Osteoblast (primary cell): ENCODE measurements around the gene BDKRB1. TPM values are rescaled to one million over a fixed set of nuclear protein-coding genes. Genes with fewer than 3 reads are reported as not detected.
A peak's percentile ranks its signal among the peaks of the same experiment; 100 is the strongest.

Experiments used
- DNase-seq: peaks from one replicate; pipeline ENCODE4 v3.0.0; 2011; ENCODE audit warnings: low spot score, mixed read lengths; ENCODE audit not compliant: insufficient read length; ENCODE audit errors: missing footprints
- H2AFZ ChIP-seq: 2 replicates; pipeline ENCODE4 v1.6.0; 2011; ENCODE audit warnings: mild to moderate bottlenecking, low read length
- H3K27ac ChIP-seq: 2 replicates; pipeline ENCODE4 v1.5.1; 2011; ENCODE audit warnings: mild to moderate bottlenecking, low read depth, low read length, moderate library complexity
- H3K27me3 ChIP-seq: 2 replicates; pipeline ENCODE4 v1.6.0; 2012; ENCODE audit warnings: mild to moderate bottlenecking, control low read depth, inconsistent platforms, low read length, moderate library complexity; ENCODE audit not compliant: insufficient read depth
- H3K36me3 ChIP-seq: 2 replicates; pipeline ENCODE4 v1.5.1; 2011; ENCODE audit warnings: mild to moderate bottlenecking, low read length, control low read depth, moderate library complexity; ENCODE audit not compliant: insufficient read depth
- H3K4me1 ChIP-seq: 2 replicates; pipeline ENCODE4 v1.5.1; 2011; ENCODE audit warnings: mild to moderate bottlenecking, low read length, control low read depth, moderate library complexity; ENCODE audit not compliant: insufficient read depth
- H3K4me2 ChIP-seq: 2 replicates; pipeline ENCODE4 v1.6.0; 2011; ENCODE audit warnings: mild to moderate bottlenecking, low read length; ENCODE audit not compliant: insufficient read depth
- H3K4me3 ChIP-seq: fragments of 200-600 bp; sonication (generic); 3 replicates; pipeline ENCODE4 v1.5.1; 2012; ENCODE audit warnings: mild to moderate bottlenecking, low read length, inconsistent platforms; ENCODE audit not compliant: insufficient read depth
- H3K79me2 ChIP-seq: 2 replicates; pipeline ENCODE4 v1.6.0; 2012; ENCODE audit warnings: mild to moderate bottlenecking, low read length, control low read depth, inconsistent platforms; ENCODE audit not compliant: insufficient read depth
- H3K9me3 ChIP-seq: 2 replicates; pipeline ENCODE4 v1.5.1; 2011; ENCODE audit warnings: low read depth, low read length, control low read depth
- H4K20me1 ChIP-seq: 2 replicates; pipeline ENCODE4 v1.6.0; 2012; ENCODE audit warnings: mild to moderate bottlenecking, low read length, control low read depth; ENCODE audit not compliant: insufficient read depth
- CTCF ChIP-seq: IDR thresholded peaks from 2 replicates; pipeline ENCODE4 v1.5.1; 2011; ENCODE audit warnings: mild to moderate bottlenecking, low read depth, low read length, moderate library complexity; ENCODE audit errors: extremely low read depth
- total RNA-seq: library from RNA; depleted of rRNA; stranded (reverse); fragments of >200 nt; gene quantifications from 2 replicates; pipeline ENCODE4 v1.2.3, GENCODE V29; 2012

Gene BDKRB1
- total RNA-seq, 1 donor: 0.72 TPM

GRCh38 chr14:96269359-96269710, 13.3 kb downstream of the BDKRB1 start:
- peaks cover 5% of the 10 kb centered on the region for H3K9me3 ChIP-seq
- peaks cover 43% of the 10 kb centered on the region for H3K4me1 ChIP-seq
- H3K27ac ChIP-seq: peak overlapping the region; percentile 86
- no peak for DNase-seq
- no peaks in the 10 kb centered on the region for H3K27me3 ChIP-seq
- H3K4me2 ChIP-seq: peak overlapping the region; percentile 28
- peaks cover 2% of the 10 kb centered on the region for H3K79me2 ChIP-seq
- TF ChIP-seq CTCF: no peak
- H3K4me3 ChIP-seq: no peak overlapping the region
- peaks cover 9% of the 10 kb centered on the region for H3K36me3 ChIP-seq
- peak overlapping the region; percentile 37 for H2AFZ ChIP-seq
- H4K20me1 ChIP-seq: no peaks in the 10 kb centered on the region

- Histone ChIP-seq H3K9me3 (peaks cover 5% of the 10 kb centered on the region), H3K4me3 (no peak overlapping the region), H3K79me2 (no peaks in the 10 kb centered on the region), H2AFZ (no peak overlapping the region), H3K27me3 (no peaks in the 10 kb centered on the region), H3K36me3 (no peaks in the 10 kb centered on the region), H3K27ac (peak overlapping the region; percentile 61), H3K4me2 (no peak overlapping the region), H3K4me1 (peaks cover 58% of the 10 kb centered on the region), H4K20me1 (no peaks in the 10 kb centered on the region)
- no peak for DNase-seq
- TF ChIP-seq CTCF: no peak
Observed at GRCh38 chr14:96270565-96271420, 14.8 kb downstream of the BDKRB1 start.

GRCh38 chr14:96271421-96271762, 15.4 kb downstream of the BDKRB1 start:
- DNase-seq: no peak
- no peaks in the 10 kb centered on the region for H3K36me3 ChIP-seq
- H2AFZ ChIP-seq: no peak overlapping the region
- no peak overlapping the region for H3K4me2 ChIP-seq
- no peaks in the 10 kb centered on the region for H3K27me3 ChIP-seq
- no peak overlapping the region for H3K4me3 ChIP-seq
- TF ChIP-seq CTCF: no peak
- H3K9me3 ChIP-seq: peaks cover 5% of the 10 kb centered on the region
- no peaks in the 10 kb centered on the region for H3K79me2 ChIP-seq
- H3K4me1 ChIP-seq: peaks cover 58% of the 10 kb centered on the region
- peak overlapping the region; percentile 61 for H3K27ac ChIP-seq
- H4K20me1 ChIP-seq: no peaks in the 10 kb centered on the region

- Histone ChIP-seq H3K27me3 (no peaks in the 10 kb centered on the region), H3K4me3 (no peak overlapping the region), H3K79me2 (no peaks in the 10 kb centered on the region), H3K4me2 (no peak overlapping the region), H3K4me1 (peaks cover 48% of the 10 kb centered on the region), H3K9me3 (peaks cover 9% of the 10 kb centered on the region), H3K27ac (peak overlapping the region; percentile 89), H4K20me1 (no peaks in the 10 kb centered on the region), H2AFZ (no peak overlapping the region), H3K36me3 (no peaks in the 10 kb centered on the region)
- DNase-seq: no peak
- TF ChIP-seq CTCF: no peak
Observed at GRCh38 chr14:96272777-96273473, 16.9 kb downstream of the BDKRB1 start.
